SU-DHL-6 (cell line): ENCODE results near the gene SASS6.

Source experiments
- H2AFZ ChIP-seq: fragments of 200-600 bp; sonication (generic); 2 replicates; pipeline ENCODE4 v1.6.1; 2014; ENCODE audit warnings: low read depth, mild to moderate bottlenecking, moderate library complexity, mixed read lengths, antibody characterized with exemption, low read length; ENCODE audit not compliant: severe bottlenecking
- H3F3A ChIP-seq: fragments of 200-600 bp; shearing (Covaris generic); 2 replicates; pipeline ENCODE4 v1.6.0; 2016; ENCODE audit warnings: antibody characterized with exemption, mild to moderate bottlenecking; ENCODE audit not compliant: insufficient read depth
- H3K27ac ChIP-seq: fragments of 200-600 bp; sonication (generic); 2 replicates; pipeline ENCODE4 v1.5.1; 2016; ENCODE audit warnings: low read depth, mild to moderate bottlenecking, low read length, moderate library complexity, mixed read lengths
- H3K27me3 ChIP-seq: fragments of 200-600 bp; sonication (generic), shearing (Covaris generic); 2 replicates; pipeline ENCODE4 v1.6.0; 2014; ENCODE audit warnings: mild to moderate bottlenecking, low read length
- H3K36me3 ChIP-seq: fragments of 200-600 bp; sonication (generic); 2 replicates; pipeline ENCODE4 v1.6.1; 2014; ENCODE audit warnings: mild to moderate bottlenecking, low read length, mixed read lengths
- H3K4me2 ChIP-seq: fragments of 300-600, 200-600 bp; shearing (Covaris generic), sonication (generic); 2 replicates; pipeline ENCODE4 v1.6.0; 2014; ENCODE audit warnings: low read length, low read depth, mild to moderate bottlenecking; ENCODE audit not compliant: poor library complexity, severe bottlenecking
- H3K4me3 ChIP-seq: fragments of 200-600 bp; sonication (generic); 2 replicates; pipeline ENCODE4 v1.5.1; 2014; ENCODE audit warnings: antibody characterized with exemption, low read length, mild to moderate bottlenecking, mixed read lengths; ENCODE audit not compliant: insufficient read depth, poor library complexity, severe bottlenecking
- H3K79me2 ChIP-seq: fragments of 200-600 bp; sonication (generic); 2 replicates; pipeline ENCODE4 v1.6.1; 2014; ENCODE audit warnings: mild to moderate bottlenecking, low read length, moderate library complexity; ENCODE audit not compliant: insufficient read depth
- H3K9ac ChIP-seq: fragments of 200-600 bp; sonication (generic); 2 replicates; pipeline ENCODE4 v1.7.0; 2014; ENCODE audit warnings: mild to moderate bottlenecking, low read length
- H3K9me2 ChIP-seq: fragments of 200-600 bp; sonication (generic); replicated peaks from 2 replicates; pipeline ENCODE4 v1.6.1; 2014; ENCODE audit warnings: low read length; ENCODE audit not compliant: insufficient read depth
- H3K9me3 ChIP-seq: fragments of 200-600 bp; sonication (generic); 2 replicates; pipeline ENCODE4 v1.6.1; 2014; ENCODE audit warnings: low read length, mixed read lengths; ENCODE audit not compliant: insufficient read depth
- H4K20me1 ChIP-seq: fragments of 200-600 bp; sonication (generic); 2 replicates; pipeline ENCODE4 v1.6.1; 2014; ENCODE audit warnings: low read depth, mild to moderate bottlenecking, antibody characterized with exemption, low read length, moderate library complexity, mixed read lengths
- EZH2phosphoT487 ChIP-seq: fragments of 200-600 bp; sonication (generic), shearing (Covaris generic); conservative IDR thresholded peaks from 2 replicates; pipeline ENCODE4 v1.6.1; 2018; ENCODE audit warnings: mild to moderate bottlenecking, antibody characterized with exemption, low read length, moderate library complexity, mixed read lengths
- TF ChIP-seq, protein P1 (sequence below): fragments of 200-600 bp; sonication (generic); IDR thresholded peaks from one replicate; pipeline ENCODE4 v1.5.1; 2017; ENCODE audit warnings: antibody characterized with exemption, mild to moderate bottlenecking, low read length, moderate library complexity; ENCODE audit not compliant: insufficient read depth, poor library complexity, severe bottlenecking

The SASS6 gene

DNA sequence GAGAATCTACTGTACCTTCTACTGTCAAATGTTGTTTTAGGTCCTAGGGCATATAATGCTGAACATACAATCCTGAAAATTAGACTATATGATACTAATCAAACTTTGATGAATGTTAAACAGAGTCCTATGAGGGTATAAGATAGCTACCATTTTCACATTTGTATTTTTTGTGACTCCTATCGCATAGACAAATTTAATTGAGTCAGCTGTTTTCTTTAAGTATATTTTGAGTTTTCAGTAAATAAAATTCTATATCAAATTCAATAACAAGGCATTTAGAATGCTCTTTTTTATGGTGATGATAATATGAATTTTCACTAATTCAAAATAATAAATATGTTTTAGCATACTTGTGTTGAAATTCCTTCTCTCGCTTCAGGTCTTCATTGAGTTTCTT lies 35.3 kb upstream of the SASS6 start:
- Histone ChIP-seq H3K36me3 (no peaks in the 10 kb centered on the region), H3K9me2 (no peaks in the 10 kb centered on the region), H3K4me2 (no peak overlapping the region), H3K9me3 (no peaks in the 10 kb centered on the region), H3K27me3 (no peaks in the 10 kb centered on the region), H2AFZ (no peak overlapping the region), H4K20me1 (no peaks in the 10 kb centered on the region), H3K27ac (no peak overlapping the region), H3K79me2 (no peaks in the 10 kb centered on the region), H3F3A (no peaks in the 10 kb centered on the region), H3K4me3 (no peak overlapping the region), H3K9ac (no peak overlapping the region)
- TF ChIP-seq, protein P1, sequence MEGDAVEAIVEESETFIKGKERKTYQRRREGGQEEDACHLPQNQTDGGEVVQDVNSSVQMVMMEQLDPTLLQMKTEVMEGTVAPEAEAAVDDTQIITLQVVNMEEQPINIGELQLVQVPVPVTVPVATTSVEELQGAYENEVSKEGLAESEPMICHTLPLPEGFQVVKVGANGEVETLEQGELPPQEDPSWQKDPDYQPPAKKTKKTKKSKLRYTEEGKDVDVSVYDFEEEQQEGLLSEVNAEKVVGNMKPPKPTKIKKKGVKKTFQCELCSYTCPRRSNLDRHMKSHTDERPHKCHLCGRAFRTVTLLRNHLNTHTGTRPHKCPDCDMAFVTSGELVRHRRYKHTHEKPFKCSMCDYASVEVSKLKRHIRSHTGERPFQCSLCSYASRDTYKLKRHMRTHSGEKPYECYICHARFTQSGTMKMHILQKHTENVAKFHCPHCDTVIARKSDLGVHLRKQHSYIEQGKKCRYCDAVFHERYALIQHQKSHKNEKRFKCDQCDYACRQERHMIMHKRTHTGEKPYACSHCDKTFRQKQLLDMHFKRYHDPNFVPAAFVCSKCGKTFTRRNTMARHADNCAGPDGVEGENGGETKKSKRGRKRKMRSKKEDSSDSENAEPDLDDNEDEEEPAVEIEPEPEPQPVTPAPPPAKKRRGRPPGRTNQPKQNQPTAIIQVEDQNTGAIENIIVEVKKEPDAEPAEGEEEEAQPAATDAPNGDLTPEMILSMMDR, result no peak
- no peak for TF ChIP-seq EZH2phosphoT487

DNA sequence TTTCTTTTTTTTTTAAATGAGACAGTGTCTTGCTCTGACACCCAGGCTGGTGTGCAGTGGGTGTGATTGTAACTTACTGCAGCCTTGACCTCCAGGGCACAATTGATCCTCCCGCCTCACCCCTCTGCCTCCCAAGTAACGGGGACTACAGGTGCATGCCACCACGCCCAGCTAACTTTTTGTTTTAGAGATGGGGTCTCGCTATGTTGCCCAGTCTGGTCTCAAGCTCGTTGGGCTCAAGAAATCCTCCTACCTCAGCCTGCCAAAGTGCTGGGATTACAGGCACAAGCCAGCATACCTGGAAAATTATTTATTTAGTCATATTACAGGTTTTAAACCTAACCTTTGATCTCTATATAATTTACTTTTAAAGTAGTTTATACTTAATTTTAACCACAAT lies 32.0 kb upstream of the SASS6 start:
- Histone ChIP-seq H3K4me3 (no peak overlapping the region), H3K9me3 (no peaks in the 10 kb centered on the region), H3K27me3 (no peaks in the 10 kb centered on the region), H3K36me3 (no peaks in the 10 kb centered on the region), H3K9me2 (no peaks in the 10 kb centered on the region), H4K20me1 (no peaks in the 10 kb centered on the region), H3K4me2 (no peak overlapping the region), H3K79me2 (no peaks in the 10 kb centered on the region), H3F3A (no peaks in the 10 kb centered on the region), H3K9ac (no peak overlapping the region), H3K27ac (no peak overlapping the region), H2AFZ (no peak overlapping the region)
- TF ChIP-seq EZH2phosphoT487, result no peak
- TF ChIP-seq, protein P1, result no peak

DNA sequence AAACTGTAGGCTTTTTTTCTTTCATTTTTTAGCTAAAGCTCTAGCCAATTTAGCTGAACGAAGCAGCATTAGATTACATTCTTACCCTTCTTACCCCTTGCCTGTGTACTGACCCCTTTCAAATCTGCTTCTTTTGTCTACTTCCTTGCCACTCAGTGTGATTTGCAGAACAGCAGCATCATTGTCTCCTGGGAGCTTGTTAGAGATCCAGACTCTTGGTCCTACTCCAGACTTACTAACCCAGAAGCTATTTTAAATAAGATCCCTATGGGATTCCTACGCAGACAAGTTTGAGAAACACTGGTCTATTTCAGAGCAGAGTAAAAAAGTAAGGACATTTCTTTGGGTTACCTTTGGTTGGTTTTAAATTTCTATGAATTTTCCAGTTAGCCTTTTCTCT lies 31.5 kb upstream of the SASS6 start:
- Histone ChIP-seq H4K20me1 (no peaks in the 10 kb centered on the region), H3F3A (no peaks in the 10 kb centered on the region), H3K4me3 (no peak overlapping the region), H3K27ac (no peak overlapping the region), H3K79me2 (no peaks in the 10 kb centered on the region), H2AFZ (no peak overlapping the region), H3K9ac (no peak overlapping the region), H3K4me2 (no peak overlapping the region), H3K9me3 (no peaks in the 10 kb centered on the region), H3K36me3 (no peaks in the 10 kb centered on the region), H3K27me3 (no peaks in the 10 kb centered on the region), H3K9me2 (no peaks in the 10 kb centered on the region)
- TF ChIP-seq EZH2phosphoT487, result no peak
- TF ChIP-seq, protein P1, result no peak
